GM12872 (cell line): ENCODE data around the gene LINC00237.

Experiments
- TF ChIP-seq, protein P1 (sequence below): IDR thresholded peaks from 3 replicates; pipeline ENCODE4 v1.5.1; 2011; ENCODE audit warnings: low read depth, mild to moderate bottlenecking, low read length, moderate library complexity; ENCODE audit not compliant: insufficient read depth

Gene LINC00237

GRCh38 chr20:21077809-21078345, 28.3 kb downstream of the LINC00237 start:
- TF ChIP-seq, protein P1, sequence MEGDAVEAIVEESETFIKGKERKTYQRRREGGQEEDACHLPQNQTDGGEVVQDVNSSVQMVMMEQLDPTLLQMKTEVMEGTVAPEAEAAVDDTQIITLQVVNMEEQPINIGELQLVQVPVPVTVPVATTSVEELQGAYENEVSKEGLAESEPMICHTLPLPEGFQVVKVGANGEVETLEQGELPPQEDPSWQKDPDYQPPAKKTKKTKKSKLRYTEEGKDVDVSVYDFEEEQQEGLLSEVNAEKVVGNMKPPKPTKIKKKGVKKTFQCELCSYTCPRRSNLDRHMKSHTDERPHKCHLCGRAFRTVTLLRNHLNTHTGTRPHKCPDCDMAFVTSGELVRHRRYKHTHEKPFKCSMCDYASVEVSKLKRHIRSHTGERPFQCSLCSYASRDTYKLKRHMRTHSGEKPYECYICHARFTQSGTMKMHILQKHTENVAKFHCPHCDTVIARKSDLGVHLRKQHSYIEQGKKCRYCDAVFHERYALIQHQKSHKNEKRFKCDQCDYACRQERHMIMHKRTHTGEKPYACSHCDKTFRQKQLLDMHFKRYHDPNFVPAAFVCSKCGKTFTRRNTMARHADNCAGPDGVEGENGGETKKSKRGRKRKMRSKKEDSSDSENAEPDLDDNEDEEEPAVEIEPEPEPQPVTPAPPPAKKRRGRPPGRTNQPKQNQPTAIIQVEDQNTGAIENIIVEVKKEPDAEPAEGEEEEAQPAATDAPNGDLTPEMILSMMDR: no peak

- TF ChIP-seq, protein P1: no peak
Observed at GRCh38 chr20:21076073-21076472, 30.1 kb downstream of the LINC00237 start.

DNA sequence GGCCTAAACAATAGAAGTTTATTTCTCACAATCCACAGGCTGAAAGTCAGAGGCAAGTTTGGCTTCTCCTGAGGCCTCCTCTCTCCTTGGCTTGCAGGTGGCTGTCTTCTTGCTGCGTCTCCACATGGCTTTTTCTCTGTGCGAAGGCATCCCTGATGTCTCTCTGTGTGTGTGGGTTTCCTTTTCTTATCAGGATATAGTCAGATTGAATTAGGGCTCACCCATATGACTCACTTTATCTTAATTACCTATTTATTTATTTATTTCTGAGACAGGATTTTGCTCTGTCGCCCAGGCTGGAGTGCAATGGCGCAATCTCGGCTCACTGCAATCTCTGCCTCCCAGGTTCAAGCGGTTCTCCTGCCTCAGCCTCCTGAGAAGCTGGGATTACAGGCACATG, 30.7 kb downstream of the LINC00237 start:
- TF ChIP-seq, protein P1: no peak

DNA sequence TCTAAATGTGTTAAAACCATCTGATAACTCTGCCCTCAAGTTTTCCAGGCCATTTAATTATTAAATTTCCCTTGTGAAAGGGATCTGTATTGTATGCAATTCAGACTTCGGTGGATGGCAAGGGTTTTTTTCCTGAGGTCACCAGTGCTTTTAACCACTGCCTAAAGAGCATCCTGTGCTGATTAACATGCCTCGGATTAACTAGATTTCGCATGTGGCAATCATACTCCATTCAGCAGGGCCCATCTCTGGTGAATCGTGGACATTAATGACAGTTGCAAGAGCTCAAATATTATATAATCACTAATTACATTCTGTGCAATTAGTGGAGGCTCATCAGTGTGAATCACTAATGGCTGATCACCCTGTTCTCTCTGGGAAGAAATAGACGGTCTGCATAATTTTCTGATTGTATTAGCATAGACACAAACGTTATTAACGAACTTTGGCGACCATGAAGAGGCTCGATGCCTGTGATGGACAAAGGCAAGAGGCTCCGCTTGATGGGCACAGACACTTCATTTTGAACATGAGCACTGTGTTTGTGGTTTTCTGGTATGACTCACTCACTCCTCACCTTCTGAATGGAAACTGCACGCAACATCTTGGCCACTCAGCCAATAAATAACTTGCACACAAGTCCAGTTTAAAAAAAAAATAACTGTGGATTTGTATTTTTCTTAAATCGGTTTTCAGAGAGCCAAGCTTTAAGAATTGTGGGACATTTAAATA, 31.4 kb downstream of the LINC00237 start:
- TF ChIP-seq, protein P1: no peak

DNA sequence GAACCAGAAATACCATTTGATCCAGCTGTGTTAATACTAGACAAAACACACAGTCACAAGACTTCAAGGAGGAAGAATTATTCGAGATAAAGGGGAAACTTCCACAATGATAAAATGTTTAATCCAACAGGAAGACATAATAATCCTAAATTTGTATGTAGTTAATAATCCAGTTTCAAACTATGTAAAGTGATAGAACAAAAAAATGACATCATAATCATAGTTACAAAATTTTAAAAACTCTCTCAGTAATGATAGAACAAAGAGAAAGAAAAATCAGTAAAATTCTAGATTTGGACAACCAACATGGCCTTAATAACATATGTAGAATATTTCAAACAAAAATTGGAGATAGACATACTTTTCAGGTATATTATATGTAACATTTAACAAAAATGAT, 38.9 kb downstream of the LINC00237 start:
- TF ChIP-seq, protein P1: no peak

- TF ChIP-seq, protein P1: no peak
Observed at GRCh38 chr20:21064924-21065323, 41.2 kb downstream of the LINC00237 start.

DNA sequence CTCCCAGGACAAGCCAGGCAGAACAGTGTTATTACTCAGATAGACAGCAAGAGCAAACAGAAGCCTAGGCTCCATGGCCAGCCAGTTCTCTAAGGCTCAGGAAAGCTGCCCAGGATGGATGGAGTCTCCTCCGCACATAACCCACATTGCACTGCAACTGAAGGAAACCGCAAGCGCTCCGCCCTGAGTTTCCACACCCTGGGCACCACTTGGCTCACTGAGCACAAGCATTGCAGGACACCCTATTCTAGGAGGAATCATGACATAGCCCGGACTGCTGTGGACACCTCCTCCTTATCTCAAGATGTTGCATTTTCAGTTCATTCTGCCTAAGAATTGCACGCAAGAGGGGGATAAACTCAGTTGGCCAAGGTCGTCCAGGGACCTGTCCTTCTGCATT, 42.9 kb downstream of the LINC00237 start:
- TF ChIP-seq, protein P1: no peak
